Measurements from ENCODE around the gene IL36B. TPM values are rescaled to one million over a fixed set of nuclear protein-coding genes. Genes with fewer than 3 reads are reported as not detected.

Gene IL36B
- total RNA-seq, 2 experiments from 2014 or later: not detected

DNA sequence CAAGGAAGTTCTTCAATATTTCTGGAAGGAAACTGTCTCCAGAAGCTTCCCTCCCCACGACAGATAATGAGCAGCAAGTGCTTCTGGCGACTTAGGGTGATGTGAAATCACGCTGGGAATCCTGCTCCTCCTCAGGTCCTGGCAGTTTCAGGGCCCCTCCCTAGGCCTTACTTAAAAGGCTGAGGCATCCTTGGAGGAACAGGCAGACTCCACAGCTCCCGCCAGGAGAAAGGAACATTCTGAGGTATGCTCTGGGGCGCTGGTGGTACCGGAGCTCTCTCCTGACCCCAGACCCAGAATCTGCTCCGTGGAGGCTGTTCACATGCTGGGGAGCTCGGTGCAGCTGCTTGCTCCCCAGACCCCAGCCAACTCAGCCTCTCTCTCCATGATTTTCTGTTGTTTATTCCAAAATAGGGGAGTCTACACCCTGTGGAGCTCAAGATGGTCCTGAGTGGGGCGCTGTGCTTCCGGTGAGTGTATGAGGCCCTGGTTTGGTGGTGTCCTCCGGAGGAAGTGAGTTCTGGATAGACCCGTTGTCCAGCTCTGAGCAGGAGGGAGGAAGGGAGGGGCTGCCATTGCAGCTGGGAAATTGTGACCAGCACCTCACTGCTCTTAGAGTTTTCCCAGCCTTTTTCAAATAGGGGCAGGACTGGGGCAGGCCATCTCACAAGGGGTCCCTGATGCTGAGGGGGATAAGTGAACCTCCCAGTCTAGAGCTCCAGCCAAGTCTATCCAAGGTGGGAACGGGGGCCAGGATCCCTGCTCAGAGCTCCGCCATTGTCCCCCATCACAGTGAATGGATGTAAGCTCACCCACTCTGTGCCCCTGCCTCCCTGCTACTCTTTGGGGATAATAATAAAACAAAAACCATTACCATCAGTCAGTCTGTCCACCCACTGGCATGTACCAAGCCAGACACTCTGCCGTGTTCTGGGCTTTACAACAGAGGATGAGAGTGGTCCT is 6.6 kb upstream of the IL36B start, which contains the start of gene IL36RN:
TSS of gene IL36RN (plus strand) at position 201 of the 963 bp plus-strand sequence. CDS start at position 442, 241 bp downstream.
- CTCF ChIA-PET: no interaction called here

DNA sequence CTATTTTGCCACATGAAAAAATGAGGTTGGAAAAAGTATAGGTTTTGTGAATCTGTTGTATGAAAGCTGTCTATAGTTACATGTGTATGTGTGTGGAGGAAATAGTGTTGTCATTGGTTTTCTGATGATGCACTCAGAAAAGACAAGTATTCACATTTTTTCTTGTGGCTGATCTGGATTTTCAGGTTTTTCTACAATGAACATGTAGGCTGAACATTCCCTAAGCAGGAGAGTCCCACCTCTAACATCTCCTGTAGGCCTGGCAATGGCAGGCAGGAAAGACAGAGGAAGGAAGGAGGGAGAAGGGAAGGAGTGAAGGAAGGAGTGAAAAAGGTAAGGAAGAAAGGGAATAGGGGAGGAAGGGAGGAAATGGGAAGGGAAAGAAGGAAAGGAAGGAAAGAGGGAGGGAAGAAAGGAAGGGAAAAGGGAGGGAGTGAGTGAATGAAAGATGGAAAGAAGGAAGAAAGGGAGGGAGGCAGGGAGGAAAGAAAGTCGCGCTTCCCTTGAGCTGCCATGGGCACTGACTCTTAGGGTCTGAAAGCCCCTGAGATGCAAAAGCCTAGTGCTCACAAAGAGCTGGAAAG is 5.8 kb upstream of the IL36B start:
- ChIA-PET CTCF (no interaction called here), POLR2A (no interaction called here)

More for the DNA sequence above, 6.6 kb upstream of the IL36B start, which contains the start of gene IL36RN:
- POLR2A ChIA-PET: no interaction called here

DNA sequence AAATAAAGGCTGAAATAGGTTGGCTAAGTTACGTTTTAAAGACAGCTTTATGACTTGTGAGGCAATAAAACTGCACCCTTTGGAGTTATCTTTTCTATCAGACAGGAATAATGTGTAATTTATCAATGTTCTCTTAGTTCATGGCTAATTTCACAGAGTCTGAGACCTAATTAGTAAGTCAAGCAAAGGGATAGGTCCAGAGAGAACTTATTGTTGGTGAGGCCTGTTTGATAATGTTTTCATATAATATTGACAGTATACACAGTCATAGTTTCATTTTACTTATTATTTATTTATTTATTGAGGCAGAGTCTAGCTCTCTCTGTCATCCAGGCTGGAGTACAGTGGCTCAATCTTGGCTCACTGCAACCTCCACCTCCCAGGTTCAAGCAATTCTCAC is 4.5 kb upstream of the IL36B start:
- CTCF ChIA-PET: no interaction called here
- POLR2A ChIA-PET: no interaction called here

DNA sequence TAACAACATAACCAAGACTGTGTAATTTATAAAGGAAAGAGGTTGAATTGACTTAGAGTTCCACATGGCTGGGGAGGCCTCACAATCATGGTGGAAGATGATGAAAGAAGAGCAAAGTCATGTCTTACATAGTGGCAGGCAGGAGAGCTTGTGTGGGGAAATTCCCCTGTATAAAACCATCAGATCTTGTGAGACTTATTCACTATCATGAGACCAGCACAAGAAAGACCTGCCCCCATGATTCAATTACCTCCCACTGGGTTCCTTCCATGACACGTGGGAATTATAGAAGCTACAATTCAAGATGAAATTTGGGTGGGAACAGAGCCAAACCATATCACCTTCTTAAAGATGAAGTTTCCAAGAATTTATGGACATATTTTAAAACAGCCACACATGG is 3.9 kb upstream of the IL36B start:
- POLR2A ChIA-PET: no interaction called here
- CTCF ChIA-PET: no interaction called here

DNA sequence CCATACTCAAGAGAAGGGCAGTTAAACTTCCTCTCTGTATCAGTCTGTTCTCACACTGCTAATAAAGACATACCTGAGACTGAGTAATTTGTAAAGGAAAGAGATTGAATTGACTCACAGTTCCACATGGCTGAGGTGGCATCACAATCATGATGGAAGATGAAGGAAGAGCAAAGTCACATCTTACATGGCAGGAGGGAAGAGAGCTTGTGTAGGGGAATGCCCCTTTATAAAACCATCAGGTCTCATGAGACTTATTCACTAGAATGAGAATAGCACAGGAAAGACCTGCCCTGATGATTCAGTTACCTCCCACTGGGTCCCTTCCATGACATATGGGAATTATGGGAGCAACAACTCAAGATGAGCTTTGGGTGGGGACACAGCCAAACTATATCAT is 1.4 kb upstream of the IL36B start:
- POLR2A ChIA-PET: no interaction called here
- CTCF ChIA-PET: interaction anchor here (0.6 kb wide), 1 partner anchor 112 kb away, joined by 5 read pairs; no protein-coding TSS in a partner anchor

DNA sequence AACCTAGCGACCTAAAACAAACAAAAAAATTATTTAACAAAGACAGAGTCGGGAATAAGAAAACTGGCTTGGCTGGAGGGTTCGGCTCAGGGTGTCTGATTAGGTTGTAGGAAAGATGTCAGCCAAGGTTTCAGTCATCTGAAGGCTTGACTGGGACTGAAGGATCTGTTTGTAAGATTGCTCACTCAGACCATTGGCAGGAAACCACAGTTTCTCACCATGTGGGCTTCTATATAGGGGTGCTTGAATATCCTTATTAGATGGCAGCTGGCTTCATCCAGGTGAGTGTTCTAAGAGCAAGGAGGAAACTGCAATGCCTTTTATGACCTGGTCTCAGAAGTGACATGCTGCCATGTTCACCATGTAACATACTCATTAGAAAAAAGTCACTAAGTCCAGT is 999 bp upstream of the IL36B start:
- POLR2A ChIA-PET: no interaction called here
- CTCF ChIA-PET: no interaction called here

DNA sequence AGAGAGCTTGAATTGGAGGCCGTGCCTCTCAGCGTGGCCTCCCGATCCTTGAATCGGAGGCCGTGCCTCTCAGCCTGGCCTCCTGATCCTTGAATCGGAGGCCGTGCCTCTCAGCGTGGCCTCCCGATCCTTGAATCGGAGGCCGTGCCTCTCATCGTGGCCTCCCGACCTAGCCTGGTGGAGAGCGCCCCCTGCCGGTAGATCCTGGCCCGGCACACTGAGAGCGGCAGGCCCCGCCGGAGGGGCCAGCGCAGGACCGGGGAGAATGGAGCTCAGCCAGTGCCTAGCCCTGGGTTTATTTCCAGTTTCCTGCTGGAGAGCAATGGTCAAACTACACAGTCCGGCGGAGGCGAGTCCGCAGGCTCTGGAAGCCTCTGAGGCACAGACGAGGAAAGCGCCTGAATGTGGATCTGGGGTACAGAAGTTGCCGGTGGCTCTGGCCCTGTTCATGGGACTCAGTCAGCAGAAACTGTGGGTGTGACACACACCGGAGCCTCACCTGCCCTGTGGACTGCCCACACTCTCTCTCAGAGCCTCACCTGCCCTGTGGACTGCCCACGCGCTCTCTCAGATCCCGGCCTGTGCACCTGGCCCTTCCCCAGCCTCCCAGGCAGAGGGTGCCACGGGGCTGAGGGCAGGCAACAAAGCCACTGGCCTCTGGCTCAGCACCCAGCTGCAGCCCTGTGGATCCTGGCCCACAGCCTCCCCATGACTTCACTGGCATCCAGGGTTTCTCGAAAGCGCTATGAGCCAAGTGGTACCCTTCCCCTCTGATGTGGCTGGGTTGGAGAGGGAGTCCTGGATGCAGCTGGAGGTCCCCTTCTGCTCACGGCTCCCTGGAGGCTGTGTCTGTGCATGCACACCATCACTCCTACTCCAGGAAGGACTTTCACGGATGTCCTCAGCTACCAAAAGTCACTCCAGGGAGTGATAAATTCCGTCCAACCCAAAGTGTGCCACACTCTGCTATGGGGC is 1.5 kb downstream of the IL36B start:
- ChIA-PET POLR2A (no interaction called here), CTCF (no interaction called here)

DNA sequence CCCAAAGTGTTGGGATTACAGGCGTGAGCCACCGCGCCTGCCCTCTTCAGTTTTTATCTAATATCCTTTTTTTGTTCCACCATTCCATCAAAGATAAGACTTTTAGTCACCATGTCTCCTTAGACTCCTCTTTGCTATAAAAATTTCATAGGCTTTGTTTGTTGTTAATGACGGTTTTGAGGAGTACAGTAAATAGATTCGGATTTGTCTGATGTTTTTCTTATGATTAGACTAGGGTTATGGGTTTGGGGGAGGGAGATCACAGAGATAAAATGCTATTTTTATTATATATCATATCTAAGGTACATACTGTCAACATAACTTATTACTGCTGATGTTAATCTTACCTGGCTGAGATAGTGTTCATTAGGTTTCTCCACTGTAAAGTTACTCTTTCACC is 6.2 kb downstream of the IL36B start:
- ChIA-PET POLR2A (no interaction called here), CTCF (no interaction called here)

DNA sequence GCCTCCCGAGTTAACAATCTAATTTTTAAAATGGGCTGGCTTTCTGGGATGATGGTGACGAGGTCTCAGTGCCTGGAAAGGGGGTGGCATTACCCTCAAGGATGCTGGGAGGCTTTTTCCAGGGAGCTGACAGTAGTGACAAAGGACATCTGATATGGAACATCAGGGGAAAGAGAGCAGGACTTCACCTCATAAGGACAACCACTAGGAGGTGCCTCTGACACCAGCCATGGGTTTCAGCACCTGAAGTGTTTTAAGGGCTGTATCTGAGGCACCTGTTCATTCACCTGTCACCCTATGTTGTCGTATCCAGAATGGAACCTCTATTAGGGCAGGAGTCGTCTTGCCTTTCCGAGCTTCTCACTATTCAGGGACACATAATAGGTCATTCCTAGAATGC is 10.8 kb downstream of the IL36B start:
- CTCF ChIA-PET: no interaction called here

DNA sequence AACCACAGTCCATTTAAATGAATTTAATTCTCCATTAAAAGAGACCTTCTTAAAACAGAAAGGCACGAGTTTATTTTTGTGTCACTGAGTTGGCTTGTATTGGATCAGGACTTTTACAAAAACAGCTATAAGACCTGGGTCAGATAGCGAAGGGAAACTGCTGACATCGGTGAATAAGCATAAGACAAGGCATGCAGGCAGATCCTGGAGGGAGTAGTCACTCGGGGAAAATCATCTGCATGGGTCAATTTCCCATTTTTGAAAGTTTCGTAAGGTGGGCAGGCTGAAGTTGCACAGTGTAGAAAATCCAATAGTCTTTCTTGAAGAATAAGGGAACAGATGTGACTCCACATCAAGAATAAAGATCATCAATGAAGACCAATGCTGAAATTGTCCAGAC is 12.9 kb downstream of the IL36B start:
- ChIA-PET POLR2A (no interaction called here), CTCF (no interaction called here)

More for the DNA sequence above, 10.8 kb downstream of the IL36B start:
- POLR2A ChIA-PET: no interaction called here

DNA sequence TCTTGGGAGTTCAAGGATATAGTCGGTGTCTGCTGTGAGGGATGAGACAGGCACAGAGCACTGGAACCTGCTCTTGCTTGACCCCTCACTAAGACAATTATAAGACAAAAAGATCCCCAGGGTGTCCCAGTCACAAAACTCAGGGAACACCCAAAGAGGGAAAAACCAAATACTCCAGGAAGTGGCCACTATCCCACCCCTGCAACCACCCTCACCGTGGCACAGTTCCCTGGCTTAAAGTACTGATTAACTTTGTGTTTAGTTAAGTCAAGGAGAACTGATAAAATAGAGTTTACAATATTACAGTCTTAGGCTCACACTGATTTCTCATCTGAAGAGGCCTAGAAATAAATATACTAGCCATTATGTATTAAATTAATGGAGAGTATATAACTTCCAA is 13.5 kb downstream of the IL36B start:
- POLR2A ChIA-PET: no interaction called here
- CTCF ChIA-PET: no interaction called here

DNA sequence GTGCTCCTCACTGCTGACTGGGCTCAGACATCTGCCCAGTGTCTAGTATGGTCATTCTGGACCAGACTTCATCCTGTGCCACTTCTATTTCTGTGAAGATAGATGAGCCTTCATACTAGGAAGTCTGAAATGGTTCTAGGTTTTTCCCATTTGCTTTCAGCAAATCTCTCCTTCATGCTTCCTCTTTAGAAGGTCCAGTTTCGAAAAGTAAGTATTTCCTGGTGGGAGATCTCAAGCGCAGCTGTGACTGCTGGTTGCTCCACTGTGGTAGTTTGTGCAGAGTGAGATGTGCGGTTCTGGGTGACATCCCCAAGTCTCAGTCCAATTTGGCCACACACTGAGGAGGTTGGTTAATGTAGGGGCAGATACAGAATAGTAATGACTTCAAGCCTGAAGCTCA is 14.4 kb downstream of the IL36B start:
- ChIA-PET CTCF (no interaction called here), POLR2A (no interaction called here)

DNA sequence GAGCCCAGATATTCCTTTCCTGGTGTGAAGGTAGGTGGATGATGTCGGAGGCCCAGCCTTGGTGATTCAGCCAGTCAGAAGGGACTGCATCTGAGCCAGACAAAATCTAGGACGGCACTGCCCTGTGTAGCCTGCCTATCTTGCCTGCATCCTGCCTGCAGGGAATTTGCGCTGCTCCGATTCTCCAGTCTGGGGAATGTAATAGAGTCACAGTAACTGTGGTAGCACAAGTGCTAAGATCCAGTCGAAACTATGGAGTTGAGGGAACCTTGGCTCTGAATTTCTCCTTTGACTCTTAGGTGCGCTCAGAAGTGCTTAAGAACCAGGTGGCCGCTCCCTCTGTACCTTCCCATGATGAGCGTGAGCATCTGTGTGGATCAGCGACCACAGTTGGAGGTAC is 15.9 kb downstream of the IL36B start:
- CTCF ChIA-PET: no interaction called here
- POLR2A ChIA-PET: no interaction called here

DNA sequence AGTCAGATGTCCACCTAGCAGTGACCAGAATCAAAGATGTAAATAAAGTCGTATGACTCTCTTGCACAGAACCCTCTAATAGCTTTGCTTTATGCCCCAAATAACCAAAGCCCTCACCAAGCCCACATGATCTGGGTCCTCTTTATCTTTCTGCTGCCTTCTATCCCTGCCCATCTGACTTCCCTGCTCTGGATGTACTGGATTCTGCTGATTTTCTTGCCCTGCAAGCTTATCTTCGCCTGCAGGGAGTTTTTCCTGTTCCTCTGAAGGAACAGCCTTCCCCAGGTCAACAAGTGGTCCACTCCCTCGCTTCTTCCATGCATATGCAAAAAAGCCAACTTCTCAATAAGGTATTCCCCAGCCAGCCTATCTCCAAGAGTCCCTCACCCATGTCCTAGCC is 18.7 kb downstream of the IL36B start:
- CTCF ChIA-PET: no interaction called here
- POLR2A ChIA-PET: no interaction called here

DNA sequence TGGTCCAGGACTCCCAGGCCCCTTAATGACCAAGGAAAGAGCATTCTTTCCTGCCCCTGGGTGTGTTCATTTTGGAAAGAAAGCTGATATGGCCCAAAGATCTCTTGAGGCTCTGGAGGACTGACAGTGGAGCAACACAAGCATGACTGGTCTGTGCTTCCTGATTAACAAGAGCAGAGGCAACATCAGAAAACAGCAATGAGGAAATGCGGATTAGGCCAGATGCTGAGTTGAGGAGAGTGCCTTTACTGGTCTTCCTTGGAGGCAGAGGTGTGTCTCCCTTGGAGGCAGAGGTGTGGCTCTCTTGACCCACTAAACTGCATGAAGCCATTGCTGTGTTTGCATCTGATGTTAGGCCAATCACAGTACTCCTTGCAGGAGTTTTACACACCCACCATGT is 19.9 kb downstream of the IL36B start:
- CTCF ChIA-PET: no interaction called here
- POLR2A ChIA-PET: no interaction called here

DNA sequence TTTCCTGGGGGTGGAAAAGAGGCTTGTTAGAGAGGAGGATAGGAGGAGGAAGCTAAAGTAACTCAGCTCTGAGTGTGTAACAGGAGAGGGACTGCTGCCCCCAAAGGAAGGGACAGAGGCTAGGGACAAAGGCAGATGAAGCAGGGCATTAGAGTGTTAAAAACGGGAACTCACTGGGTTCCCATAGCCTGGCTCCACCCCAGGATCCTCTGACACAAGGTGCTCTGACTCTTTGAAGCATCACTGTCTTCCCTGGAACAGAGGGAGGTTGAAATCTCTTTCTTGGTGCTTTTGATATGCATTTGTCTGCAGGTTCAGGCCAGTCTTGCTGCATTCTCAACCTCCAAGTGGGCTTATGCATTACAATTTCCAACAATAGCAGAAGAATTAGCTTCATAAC is 24.6 kb downstream of the IL36B start:
- CTCF ChIA-PET: no interaction called here
- POLR2A ChIA-PET: no interaction called here

DNA sequence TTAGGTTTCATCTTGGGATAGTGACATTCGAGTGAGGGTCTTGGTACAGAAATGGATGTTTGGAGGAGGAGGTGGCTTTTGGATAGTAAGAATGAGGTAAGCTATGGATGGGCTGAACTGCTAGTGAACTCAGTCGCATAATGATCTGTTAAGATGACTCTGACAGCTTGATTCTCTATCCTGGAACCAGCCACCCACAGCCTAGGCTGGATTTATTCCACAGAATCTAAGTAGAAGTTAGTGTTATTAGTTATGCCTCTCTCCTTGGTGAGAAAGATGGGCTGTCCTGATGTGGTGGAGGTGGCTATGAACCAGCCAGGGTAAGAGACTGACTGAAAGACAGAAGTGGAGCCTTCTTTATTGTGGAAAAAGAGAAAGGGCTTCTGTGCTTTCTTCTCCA is 25.0 kb downstream of the IL36B start:
- ChIA-PET POLR2A (no interaction called here), CTCF (no interaction called here)

DNA sequence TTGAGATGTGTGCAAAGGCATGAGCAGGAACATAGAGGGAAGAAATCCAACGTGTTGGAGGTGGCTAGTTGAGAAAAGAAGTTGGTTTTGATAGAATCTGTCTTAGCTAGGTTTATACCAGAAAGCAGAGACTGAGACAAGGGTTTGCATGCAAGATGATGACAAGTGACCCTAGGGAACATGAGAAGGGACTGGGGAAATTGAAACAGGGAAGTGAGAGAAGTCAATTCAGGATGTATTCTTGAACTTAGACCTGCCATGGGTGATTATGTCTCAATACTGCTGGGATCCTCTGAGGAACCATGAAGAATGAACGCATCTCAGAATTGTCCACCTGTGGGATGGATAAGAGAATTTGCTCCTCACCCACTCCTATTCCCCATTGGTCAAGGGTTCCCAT is 26.9 kb downstream of the IL36B start:
- CTCF ChIA-PET: no interaction called here
- POLR2A ChIA-PET: no interaction called here

DNA sequence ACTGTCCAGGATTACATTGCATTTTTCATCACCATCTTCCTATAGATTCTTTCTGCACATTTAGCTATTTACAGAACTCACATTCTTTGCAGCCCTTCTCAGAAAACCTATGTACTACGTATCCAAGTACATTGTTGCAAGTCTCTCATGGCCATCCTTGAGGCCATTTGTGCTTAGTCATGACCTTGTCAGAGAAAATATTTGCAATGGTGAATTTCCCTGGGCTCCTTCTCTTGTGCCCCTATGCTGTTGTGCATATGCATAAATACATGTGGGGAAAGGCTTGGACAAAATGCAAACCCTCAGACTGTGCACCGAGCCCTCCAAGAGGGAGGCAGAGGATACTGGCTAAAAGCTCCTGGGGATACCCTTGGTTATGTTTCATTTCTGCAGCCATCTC is 27.9 kb downstream of the IL36B start:
- ChIA-PET CTCF (interaction anchor here (0.6 kb wide), 1 partner anchor 62 kb away, joined by 4 read pairs; no protein-coding TSS in a partner anchor), POLR2A (no interaction called here)

DNA sequence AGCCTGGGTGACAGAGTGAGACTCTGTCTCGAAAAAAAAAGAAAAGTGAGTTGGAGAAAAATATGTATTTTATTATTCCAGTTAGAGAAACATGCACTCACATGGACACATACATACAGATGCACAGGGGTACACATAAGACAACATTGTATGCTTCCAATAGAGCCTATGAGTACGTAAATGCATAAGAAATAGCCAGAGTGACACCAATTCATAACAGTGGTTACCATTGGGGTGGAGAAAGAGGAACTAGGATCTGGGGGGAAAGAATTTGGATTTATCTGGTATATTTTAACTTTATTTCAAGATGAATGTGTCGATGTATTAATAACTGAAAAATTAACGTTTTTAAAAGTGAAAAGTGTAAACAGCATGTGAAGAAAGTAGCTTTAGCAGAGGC is 31.4 kb downstream of the IL36B start:
- CTCF ChIA-PET: no interaction called here
- POLR2A ChIA-PET: no interaction called here

DNA sequence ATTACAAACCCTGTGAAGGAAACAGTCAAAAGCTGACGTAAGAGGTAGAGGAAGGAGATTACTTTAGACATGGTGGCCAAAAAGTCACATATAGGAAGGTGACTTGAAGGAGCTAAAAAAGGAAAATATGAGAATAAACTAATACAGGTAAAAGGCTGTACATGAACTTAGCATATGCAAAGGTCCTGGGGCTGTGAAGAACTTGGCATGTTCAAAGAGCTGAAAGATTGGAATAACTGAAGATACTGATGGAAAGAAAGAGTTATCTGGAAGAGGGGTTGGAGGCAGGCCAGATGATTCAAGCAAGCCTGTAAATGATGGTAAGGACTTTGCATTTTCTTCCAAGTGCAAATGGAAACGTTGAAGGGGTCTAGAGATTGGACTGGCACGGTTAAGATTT is 34.2 kb downstream of the IL36B start:
- ChIA-PET CTCF (no interaction called here), POLR2A (no interaction called here)
